Fibroblast of skin of back (primary cell): ENCODE data around the gene APOBR.
"Not testable (repeated sequence)": the region's sequence is repeated elsewhere in the genome, so short reads cannot be mapped to it uniquely, and the experiment has no call there.

Experiments
- DNase-seq: peaks from one replicate; pipeline ENCODE4 v3.0.0-alpha.2; 2013

The APOBR gene

GRCh38 chr16:28526201-28527099 is 32.0 kb downstream of the APOBR start:
- DNase-seq = no peak

- DNase-seq = not testable (repeated sequence)
Measured at GRCh38 chr16:28527100-28527785, 32.8 kb downstream of the APOBR start.

GRCh38 chr16:28527985-28528384 is 33.5 kb downstream of the APOBR start:
- DNase-seq = no peak

- no peak for DNase-seq
Measured at GRCh38 chr16:28528463-28528867, 34.0 kb downstream of the APOBR start.

- no peak for DNase-seq
Measured at GRCh38 chr16:28529124-28529523, 34.7 kb downstream of the APOBR start.

GRCh38 chr16:28531777-28532744 is 37.6 kb downstream of the APOBR start:
- no peak for DNase-seq

- no peak for DNase-seq
Measured at GRCh38 chr16:28532940-28533647, 38.7 kb downstream of the APOBR start.

- DNase-seq = no peak
Measured at GRCh38 chr16:28534542-28535373, 40.3 kb downstream of the APOBR start.

GRCh38 chr16:28537076-28537475 is 42.6 kb downstream of the APOBR start:
- no peak for DNase-seq

- DNase-seq = no peak
Measured at GRCh38 chr16:28537964-28538732, 43.7 kb downstream of the APOBR start.

- peak; percentile 92 for DNase-seq
Measured at GRCh38 chr16:28538733-28539596, 44.5 kb downstream of the APOBR start, which contains the start of gene NUPR1. NUPR1 (minus strand) TSS chr16:28538974; CDS start chr16:28538907, 67 bp downstream.

- no peak for DNase-seq
Measured at GRCh38 chr16:28540346-28540745, 45.9 kb downstream of the APOBR start.

- DNase-seq = no peak
Measured at GRCh38 chr16:28542646-28543045, 48.2 kb downstream of the APOBR start.

GRCh38 chr16:28543072-28543471 is 48.6 kb downstream of the APOBR start:
- DNase-seq = no peak

GRCh38 chr16:28544998-28545397 is 50.6 kb downstream of the APOBR start:
- DNase-seq = no peak

- DNase-seq = not testable (repeated sequence)
Measured at GRCh38 chr16:28545964-28546363, 51.5 kb downstream of the APOBR start.

- DNase-seq = no peak
Measured at GRCh38 chr16:28546626-28547025, 52.2 kb downstream of the APOBR start.

- DNase-seq = no peak
Measured at GRCh38 chr16:28548306-28548802, 53.9 kb downstream of the APOBR start.
